Fibroblast of peridontal ligament (primary cell): ENCODE data around the gene SCN4A.
A peak's percentile ranks its signal among the peaks of the same experiment; 100 is the strongest.

ENCODE experiments used
- DNase-seq: peaks from one replicate; pipeline ENCODE4 v3.0.0-alpha.2; 2010; ENCODE audit errors: extremely low read depth

SCN4A gene

GRCh38 chr17:64001763-64002529, 29.2 kb upstream of the SCN4A start:
- DNase-seq, result no peak

DNA sequence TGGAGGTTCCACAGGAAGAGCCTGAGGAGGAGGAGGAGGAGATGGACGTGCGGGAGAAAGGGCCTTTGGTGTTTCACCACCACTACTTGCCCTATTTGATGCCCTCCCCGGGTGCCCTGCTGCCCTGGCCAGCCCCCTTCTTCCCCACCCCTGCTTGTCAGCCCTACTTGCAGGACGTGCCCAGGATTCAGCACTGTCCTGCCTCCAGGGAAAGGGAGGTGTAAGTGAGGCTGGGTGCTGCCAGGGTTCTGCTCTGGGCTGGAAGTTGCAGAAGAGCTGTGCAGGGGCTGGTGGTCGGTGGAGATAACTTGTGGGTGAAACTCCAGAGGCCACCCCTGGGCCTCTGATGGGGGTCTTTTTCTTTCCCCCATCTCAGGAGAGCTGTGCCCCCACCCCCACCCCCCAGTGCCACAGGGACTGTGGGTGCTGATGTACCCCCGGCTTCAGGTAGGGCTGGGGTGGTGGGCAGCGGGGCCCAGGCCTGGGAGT, 28.4 kb upstream of the SCN4A start:
- DNase-seq, result no peak

- DNase-seq, result no peak
Observed at GRCh38 chr17:63999680-64000531, 27.2 kb upstream of the SCN4A start.

DNA sequence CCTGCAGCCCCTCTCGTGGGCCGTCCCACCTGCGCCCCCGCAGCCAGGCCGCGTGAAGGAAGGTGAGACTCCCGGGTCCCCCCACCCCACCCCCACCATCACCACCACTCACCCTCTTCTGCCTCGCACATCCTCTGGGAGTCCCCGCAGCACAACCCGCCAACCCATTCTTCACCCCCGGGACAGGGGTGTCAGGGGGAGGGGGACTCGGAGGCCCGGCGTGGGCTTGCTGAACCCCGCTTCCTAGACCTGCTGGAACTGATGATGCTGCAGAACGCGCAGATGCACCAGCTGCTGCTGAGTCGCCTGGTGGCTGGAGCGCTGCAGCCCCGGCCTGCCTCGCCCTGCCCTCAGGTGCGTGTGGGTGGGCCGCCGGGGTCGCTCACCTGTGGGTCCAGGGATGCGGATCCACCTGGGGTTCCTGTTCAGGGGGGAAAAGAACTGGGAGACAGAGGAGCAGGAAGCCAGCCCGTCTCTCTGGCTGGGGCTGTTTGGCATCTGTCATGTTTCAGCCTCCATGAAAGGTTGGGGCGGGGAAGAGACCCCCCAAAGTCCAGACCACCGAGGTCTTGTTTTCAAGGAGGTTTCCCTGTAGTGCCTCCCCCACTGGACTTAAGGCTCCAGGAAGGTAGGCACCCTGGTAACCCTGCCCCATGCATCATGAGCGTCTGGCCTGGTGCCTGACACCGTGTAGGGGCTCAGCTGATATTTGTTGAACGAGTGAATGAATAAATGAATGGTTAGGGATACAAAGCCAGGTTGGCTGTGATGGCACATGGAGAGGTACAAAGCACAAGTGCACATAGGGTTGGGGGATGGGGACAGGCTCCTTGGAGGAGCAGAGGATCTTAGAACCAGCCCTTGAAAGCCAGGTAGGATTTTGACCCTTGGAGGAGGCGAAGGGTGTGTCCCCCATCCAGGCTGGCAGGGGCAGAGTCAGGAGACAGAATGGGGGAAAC, 26.3 kb upstream of the SCN4A start:
- DNase-seq, result no peak

- DNase-seq, result peak; percentile 41
Observed at GRCh38 chr17:63998050-63998720, 25.5 kb upstream of the SCN4A start, which contains the start of gene PRR29. Gene PRR29, plus strand, starts transcription at chr17:63998351. Its CDS starts 14 bp downstream, at chr17:63998365.

DNA sequence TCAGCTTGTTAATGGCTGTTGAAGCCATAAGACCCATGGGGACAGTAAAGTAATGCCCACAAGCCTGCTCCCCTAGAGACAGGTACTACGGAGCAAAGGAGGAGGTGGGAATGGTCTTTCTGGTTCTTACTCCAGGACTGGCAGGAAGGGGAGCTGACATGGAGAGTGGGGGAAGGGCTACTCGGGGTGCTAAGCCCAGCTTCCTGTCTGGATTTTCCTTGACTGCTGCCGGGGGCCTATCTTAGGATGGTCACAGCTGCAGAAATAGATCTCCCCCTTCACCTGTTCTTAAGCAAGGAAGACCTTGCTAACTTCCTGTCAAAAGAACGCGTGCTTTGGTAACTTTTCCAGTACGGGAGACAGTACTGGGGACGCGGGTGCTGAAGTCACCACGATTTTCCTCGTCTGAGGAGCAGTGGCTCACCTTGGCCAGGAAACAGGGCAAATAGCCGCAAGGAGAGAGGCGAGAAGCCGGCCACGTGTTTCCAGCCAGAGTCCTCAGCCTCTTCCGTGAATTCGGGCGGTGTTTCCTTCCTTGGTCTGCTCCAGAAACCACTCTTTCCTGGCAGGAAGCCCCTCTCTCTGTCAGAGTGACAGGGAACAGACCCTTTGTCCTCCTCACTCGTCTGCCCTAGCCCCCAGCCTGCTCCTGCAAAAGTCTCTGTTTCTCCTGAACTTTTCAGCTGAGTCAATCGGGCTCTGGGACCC, 24.8 kb upstream of the SCN4A start:
- no peak for DNase-seq

GRCh38 chr17:63996430-63997182, 23.9 kb upstream of the SCN4A start:
- no peak for DNase-seq

- no peak for DNase-seq
Observed at GRCh38 chr17:63995626-63996025, 22.9 kb upstream of the SCN4A start.

DNA sequence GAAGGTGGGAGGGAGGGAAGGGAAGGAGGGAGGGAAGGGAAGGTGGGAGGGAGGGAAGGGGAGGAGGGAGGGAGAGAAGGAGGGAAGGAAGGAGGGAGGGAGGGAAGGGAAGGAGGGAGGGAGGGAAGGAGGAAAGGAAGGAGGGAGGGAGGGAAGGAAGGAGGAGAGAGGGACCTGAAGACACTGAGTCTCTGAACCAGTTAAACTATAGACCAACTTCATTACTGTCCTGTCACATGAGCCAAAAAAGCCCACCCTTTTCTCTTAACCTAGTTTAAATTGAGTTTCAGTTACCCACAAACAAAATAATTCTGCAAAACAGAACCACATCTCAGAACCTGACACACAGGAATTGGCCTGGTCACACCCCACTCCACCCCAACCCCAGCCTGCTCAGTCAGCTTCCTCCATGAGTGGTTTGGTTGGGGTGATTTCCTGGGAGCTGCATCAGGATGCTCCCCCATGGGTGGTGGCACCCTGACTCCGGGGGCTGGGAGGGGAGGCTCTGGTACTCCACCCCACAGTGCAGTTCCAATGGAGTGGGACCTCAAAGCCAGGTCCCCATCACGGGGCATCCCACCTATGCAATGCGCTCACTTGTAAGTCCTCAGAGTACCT, 20.8 kb upstream of the SCN4A start:
- DNase-seq, result no peak

DNA sequence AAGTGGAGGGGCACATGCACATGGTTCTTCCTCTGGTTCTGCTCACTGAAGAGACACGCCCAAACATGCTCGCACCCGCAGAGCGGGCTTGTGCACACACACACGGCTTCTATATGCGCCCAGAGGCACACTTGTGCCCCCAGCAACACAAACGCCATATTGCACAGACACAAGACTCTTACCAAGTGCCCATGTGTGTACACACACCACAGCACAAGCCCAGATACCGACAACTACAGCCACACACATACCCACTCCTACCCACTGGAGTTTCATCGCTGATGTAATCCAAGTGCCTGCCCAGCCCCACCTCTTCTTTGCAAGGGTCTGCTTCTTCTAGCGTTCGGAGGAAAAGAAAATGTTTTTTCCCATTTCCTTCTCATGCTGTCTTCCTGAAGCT, 18.9 kb upstream of the SCN4A start:
- no peak for DNase-seq

DNA sequence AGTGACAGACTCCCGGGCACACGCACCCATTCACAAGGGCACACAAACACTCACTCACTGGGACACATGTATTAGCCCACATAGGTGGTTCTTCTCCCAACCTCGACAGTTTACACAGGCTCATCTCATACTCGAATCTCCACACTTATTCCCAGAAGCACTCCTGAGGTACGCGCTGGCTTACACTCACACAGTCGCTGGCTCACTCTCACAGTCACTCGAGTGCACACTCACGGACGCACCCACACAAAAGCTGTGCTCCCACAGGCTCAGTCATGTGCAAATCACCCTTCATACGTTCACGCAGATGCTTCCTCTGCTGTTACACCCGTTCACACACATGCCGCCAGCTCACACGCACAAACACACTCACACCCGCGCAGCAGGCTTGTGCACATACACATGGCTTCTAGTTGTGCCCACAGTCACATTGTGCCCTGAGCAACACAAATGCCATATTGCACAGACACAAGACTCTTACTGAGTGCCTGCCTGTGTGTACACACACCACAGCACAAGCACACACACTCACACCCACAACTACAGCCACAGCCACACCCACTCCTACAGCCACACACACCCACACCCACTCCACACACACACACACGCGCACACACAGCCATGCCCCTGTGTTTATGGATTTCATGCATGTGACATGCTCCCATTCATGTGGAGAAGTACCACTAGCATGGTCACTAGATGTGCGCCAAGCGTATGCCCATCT, 17.1 kb upstream of the SCN4A start:
- DNase-seq, result no peak

DNA sequence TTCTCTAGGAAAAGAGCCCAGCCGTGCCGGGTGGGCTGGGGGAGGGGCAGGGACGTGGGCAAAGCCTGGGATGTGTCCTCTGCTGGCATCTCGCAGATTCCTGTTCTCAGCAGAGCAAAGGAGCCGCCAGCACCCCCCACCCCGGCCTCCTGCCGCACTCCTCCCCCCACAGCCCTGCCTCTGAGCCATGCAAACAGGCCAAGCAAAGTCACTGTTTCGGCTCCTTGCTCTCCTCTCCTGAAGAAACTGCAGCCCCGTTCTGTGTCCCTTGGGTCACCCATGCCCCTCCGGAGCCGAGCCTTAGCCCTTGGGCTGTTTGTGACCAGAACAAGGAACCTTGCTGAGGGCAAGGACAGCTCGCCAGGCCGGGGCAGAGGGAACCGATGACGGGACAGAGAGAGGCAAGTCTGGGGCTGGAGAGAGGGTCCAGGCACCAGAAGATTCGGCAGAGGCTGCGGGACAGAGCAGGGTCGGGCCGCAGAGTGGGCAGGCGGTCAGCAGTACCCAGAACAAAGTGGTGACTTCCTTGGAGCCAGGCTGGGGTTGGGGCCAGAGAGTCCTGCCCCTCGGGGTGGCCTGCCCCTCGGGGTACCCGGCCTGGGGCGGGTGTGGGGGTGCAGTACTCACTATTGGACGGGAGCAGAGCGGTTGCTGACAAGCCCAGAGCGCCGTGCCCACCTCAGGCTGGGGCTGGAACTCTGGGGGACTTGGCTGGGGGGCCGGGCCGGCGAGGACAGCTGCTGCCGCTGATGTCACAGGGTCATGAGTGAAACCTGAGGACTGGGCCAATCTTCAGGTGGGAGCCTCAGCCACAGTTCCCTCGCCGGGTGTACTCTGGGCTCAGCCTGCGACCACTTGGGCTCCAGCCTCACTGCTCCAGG, 16.3 kb upstream of the SCN4A start:
- no peak for DNase-seq

DNA sequence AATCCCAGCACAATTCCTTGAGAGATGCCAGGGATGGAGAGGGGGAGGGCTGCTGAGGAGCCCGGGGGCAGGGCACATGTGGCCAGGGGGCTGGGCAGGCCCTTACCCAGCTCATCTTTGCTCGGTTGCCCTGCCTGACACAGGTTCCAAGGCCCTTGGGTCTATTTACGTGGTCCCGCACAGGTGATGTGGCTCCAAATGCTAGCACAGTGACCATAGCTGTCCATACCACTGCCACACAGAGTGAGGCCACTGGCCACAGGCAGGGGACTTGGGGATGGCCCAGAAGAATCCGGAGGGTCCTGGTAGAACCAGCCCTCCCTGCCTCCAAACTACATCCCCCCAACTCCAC, 15.4 kb upstream of the SCN4A start:
- DNase-seq, result no peak

- DNase-seq, result no peak
Observed at GRCh38 chr17:63987221-63988126, 14.8 kb upstream of the SCN4A start.

- DNase-seq, result no peak
Observed at GRCh38 chr17:63986821-63987220, 14.1 kb upstream of the SCN4A start.

GRCh38 chr17:63985387-63986140, 12.8 kb upstream of the SCN4A start:
- no peak for DNase-seq
